H9 (cell line): Measurements from ENCODE around the gene NEK7. TPM values are rescaled to one million over a fixed set of nuclear protein-coding genes. Genes with fewer than 3 reads are reported as not detected.

Experiments used
- DNase-seq: peaks from one replicate; pipeline ENCODE4 v3.0.0-alpha.2; 2017
- H2AFZ ChIP-seq: one replicate; pipeline ENCODE4 v1.6.1; 2013; ENCODE audit warnings: mild to moderate bottlenecking, low read length, control low read depth, moderate library complexity
- H2AK5ac ChIP-seq: 2 replicates; pipeline ENCODE4 v1.6.1; 2013; ENCODE audit warnings: low read length, control low read depth, mixed read lengths; ENCODE audit not compliant: insufficient read length
- H2BK120ac ChIP-seq: one replicate; pipeline ENCODE4 v1.6.1; 2013; ENCODE audit warnings: low read depth, mild to moderate bottlenecking, low read length, control low read depth, inconsistent platforms; ENCODE audit not compliant: poor library complexity, severe bottlenecking
- H2BK12ac ChIP-seq: 2 replicates; pipeline ENCODE4 v1.6.1; 2013; ENCODE audit warnings: low read length, control low read depth, mixed read lengths, low read depth; ENCODE audit not compliant: insufficient read length
- H2BK15ac ChIP-seq: 2 replicates; pipeline ENCODE4 v1.6.1; 2013; ENCODE audit warnings: low read depth, low read length, control low read depth
- H2BK20ac ChIP-seq: one replicate; pipeline ENCODE4 v1.6.1; 2013; ENCODE audit warnings: low read depth, mild to moderate bottlenecking, low read length, control low read depth, inconsistent platforms; ENCODE audit not compliant: poor library complexity, severe bottlenecking
- H2BK5ac ChIP-seq: 2 replicates; pipeline ENCODE4 v1.6.1; 2013; ENCODE audit warnings: low read length, control low read depth, mixed read lengths; ENCODE audit not compliant: insufficient read length
- H3K14ac ChIP-seq: 2 replicates; pipeline ENCODE4 v1.6.1; 2013; ENCODE audit warnings: low read length, control low read depth; ENCODE audit not compliant: insufficient read depth
- H3K18ac ChIP-seq: 2 replicates; pipeline ENCODE4 v1.6.1; 2013; ENCODE audit warnings: low read depth, mild to moderate bottlenecking, mixed read lengths, low read length, control low read depth; ENCODE audit not compliant: insufficient read length
- H3K23ac ChIP-seq: 2 replicates; pipeline ENCODE4 v1.6.1; 2013; ENCODE audit warnings: low read length, control low read depth, mixed read lengths, low read depth; ENCODE audit not compliant: insufficient read length
- H3K23me2 ChIP-seq: 2 replicates; pipeline ENCODE4 v1.6.1; 2013; ENCODE audit warnings: low read depth, mild to moderate bottlenecking, mixed read lengths, low read length, control low read depth; ENCODE audit not compliant: insufficient read length, poor library complexity, severe bottlenecking
- H3K27ac ChIP-seq: 2 replicates; pipeline ENCODE4 v1.5.1; 2013; ENCODE audit warnings: low read length, control low read depth, mixed read lengths, low read depth; ENCODE audit not compliant: insufficient read length
- H3K27me3 ChIP-seq: 2 replicates; pipeline ENCODE4 v1.6.1; 2013; ENCODE audit warnings: low read length, control low read depth, inconsistent platforms; ENCODE audit not compliant: insufficient read depth
- H3K4ac ChIP-seq: 2 replicates; pipeline ENCODE4 v1.6.1; 2013; ENCODE audit warnings: low read depth, mild to moderate bottlenecking, control low read depth, inconsistent platforms, low read length, moderate library complexity
- H3K4me1 ChIP-seq: 2 replicates; pipeline ENCODE4 v1.6.1; 2013; ENCODE audit warnings: low read length, control low read depth, inconsistent platforms; ENCODE audit not compliant: insufficient read depth
- H3K4me2 ChIP-seq: 2 replicates; pipeline ENCODE4 v1.6.1; 2013; ENCODE audit warnings: low read length, control low read depth, mixed read lengths; ENCODE audit not compliant: insufficient read length, insufficient read depth
- H3K56ac ChIP-seq: 2 replicates; pipeline ENCODE4 v1.6.1; 2013; ENCODE audit warnings: low read depth, mild to moderate bottlenecking, mixed read lengths, low read length, control low read depth; ENCODE audit not compliant: insufficient read length
- H3K79me1 ChIP-seq: 2 replicates; pipeline ENCODE4 v1.6.1; 2013; ENCODE audit warnings: low read depth, mild to moderate bottlenecking, moderate library complexity, low read length, control low read depth, inconsistent platforms; ENCODE audit not compliant: insufficient read depth, poor library complexity, severe bottlenecking
- H3K79me2 ChIP-seq: 2 replicates; pipeline ENCODE4 v1.6.1; 2013; ENCODE audit warnings: low read length, control low read depth, inconsistent platforms; ENCODE audit not compliant: insufficient read depth
- H3K9ac ChIP-seq: 2 replicates; pipeline ENCODE4 v1.6.1; 2013; ENCODE audit warnings: low read length, control low read depth, mixed read lengths; ENCODE audit not compliant: insufficient read length; ENCODE audit errors: extremely low read depth
- H3K9me3 ChIP-seq: one replicate; pipeline ENCODE4 v1.6.1; 2013; ENCODE audit warnings: low read depth, low read length, inconsistent platforms; ENCODE audit not compliant: control insufficient read depth
- H3T11ph ChIP-seq: one replicate; pipeline ENCODE4 v1.6.1; 2013; ENCODE audit warnings: mild to moderate bottlenecking, low read length, control low read depth, inconsistent platforms
- H4K20me1 ChIP-seq: one replicate; pipeline ENCODE4 v1.6.1; 2013; ENCODE audit not compliant: control insufficient read depth, insufficient read length, insufficient read depth
- H4K5ac ChIP-seq: 2 replicates; pipeline ENCODE4 v1.6.1; 2013; ENCODE audit warnings: low read depth, mild to moderate bottlenecking, mixed read lengths, low read length, control low read depth; ENCODE audit not compliant: insufficient read length
- H4K8ac ChIP-seq: replicated peaks from 2 replicates; pipeline ENCODE4 v1.6.1; 2013; ENCODE audit warnings: low read length, control low read depth, mixed read lengths, low read depth; ENCODE audit not compliant: insufficient read length
- H4K91ac ChIP-seq: 2 replicates; pipeline ENCODE4 v1.6.1; 2013; ENCODE audit warnings: low read depth, mild to moderate bottlenecking, moderate library complexity, mixed read lengths, low read length, control low read depth; ENCODE audit not compliant: insufficient read length
- H3K27ac Mint-ChIP-seq, 3 experiments: 2 replicates in 2 of 3; 3 replicates in 1 of 3; pipeline ENCODE4 v1.8.0; 2020 to 2021; ENCODE audit warnings: mixed read lengths in 3 of 3, mild to moderate bottlenecking in 1 of 3, moderate library complexity in 1 of 3
- H3K27me3 Mint-ChIP-seq: 2 replicates; pipeline ENCODE4 v1.8.0; 2021; ENCODE audit warnings: low read depth, mild to moderate bottlenecking, moderate library complexity, mixed read lengths
- H3K36me3 Mint-ChIP-seq, 3 experiments: 2 replicates in 2 of 3; 3 replicates in 1 of 3; pipeline ENCODE4 v1.8.0; 2020 to 2021; ENCODE audit warnings: low read depth in 3 of 3, mixed read lengths in 3 of 3; ENCODE audit not compliant: insufficient read depth in 1 of 3
- H3K4me1 Mint-ChIP-seq, 2 experiments: 2 replicates each; pipeline ENCODE4 v1.8.0; 2020; ENCODE audit warnings: mixed read lengths in 2 of 2
- H3K4me3 Mint-ChIP-seq, 2 experiments: 2 replicates in 1 of 2; 3 replicates in 1 of 2; pipeline ENCODE4 v1.8.0; 2020 to 2021; ENCODE audit warnings: mild to moderate bottlenecking in 2 of 2, mixed read lengths in 2 of 2, moderate library complexity in 1 of 2
- H3K9me3 Mint-ChIP-seq, 2 experiments: 2 replicates in 1 of 2; 3 replicates in 1 of 2; pipeline ENCODE4 v1.8.0; 2020; ENCODE audit warnings: mild to moderate bottlenecking in 2 of 2, mixed read lengths in 2 of 2, moderate library complexity in 1 of 2
- CTCF ChIP-seq: fragments of 200-600 bp; sonication (generic); conservative IDR thresholded peaks from 3 replicates; pipeline ENCODE4 v1.8.0; 2021; ENCODE audit warnings: antibody characterized with exemption, mild to moderate bottlenecking
- WGBS: extraction: QIAGEN DNeasy Blood & Tissue Kit; methylation state at CpG from one replicate; pipeline ENCODE4 v1.1.7; 2013; ENCODE audit warnings: missing lambda C conversion rate, low lambda C conversion rate, mixed read lengths; ENCODE audit not compliant: insufficient read length; ENCODE audit errors: extremely low coverage; 5-methylcytosine and 5-hydroxymethylcytosine counted together
- total RNA-seq: library from RNA; stranded (reverse); gene quantifications from 2 replicates; pipeline ENCODE4 v1.2.1, GENCODE V29; 2021

Gene NEK7
- total RNA-seq, 1 experiment from 2014 or later: 9.6 TPM

GRCh38 chr1:198352975-198353695, 196.3 kb downstream of the NEK7 start:
- no peak overlapping the region for H2BK12ac ChIP-seq
- no peaks in the 10 kb centered on the region for H3K79me2 ChIP-seq
- TF ChIP-seq CTCF: no peak
- no peak overlapping the region for H2AFZ ChIP-seq
- no peak for DNase-seq
- no peak overlapping the region for H3T11ph ChIP-seq
- H2AK5ac ChIP-seq: no peak overlapping the region
- H3K27me3 ChIP-seq: no peaks in the 10 kb centered on the region
- no peak overlapping the region for H2BK15ac ChIP-seq
- H3K4me1 ChIP-seq: no peaks in the 10 kb centered on the region
- H3K23ac ChIP-seq: no peak overlapping the region
- Mint-ChIP-seq H3K27ac (no peak overlapping the region), H3K36me3 (no peaks in the 10 kb centered on the region), H3K27me3 (no peaks in the 10 kb centered on the region), H3K9me3 (no peaks in the 10 kb centered on the region), H3K4me3 (no peak overlapping the region), H3K4me1 (no peaks in the 10 kb centered on the region)
- H4K91ac ChIP-seq: no peak overlapping the region
- no peak overlapping the region for H2BK120ac ChIP-seq
- H3K4ac ChIP-seq: no peak overlapping the region
- H4K20me1 ChIP-seq: no peaks in the 10 kb centered on the region
- no peak overlapping the region for H3K56ac ChIP-seq
- no peak overlapping the region for H4K8ac ChIP-seq
- no peak overlapping the region for H3K27ac ChIP-seq
- no peak overlapping the region for H3K14ac ChIP-seq
- no peak overlapping the region for H4K5ac ChIP-seq
- no peaks in the 10 kb centered on the region for H3K79me1 ChIP-seq
- H3K4me2 ChIP-seq: no peak overlapping the region
- no peak overlapping the region for H2BK5ac ChIP-seq
- H3K18ac ChIP-seq: no peak overlapping the region
- no peaks in the 10 kb centered on the region for H3K23me2 ChIP-seq
- no peaks in the 10 kb centered on the region for H3K9me3 ChIP-seq
- no peak overlapping the region for H3K9ac ChIP-seq
- WGBS: no CpG with 5 or more reads among the region's 5 CpGs
- H2BK20ac ChIP-seq: no peak overlapping the region
